ENCODE data around the gene PDIA2.
"Not testable (repeated sequence)": the region's sequence is repeated elsewhere in the genome, so short reads cannot be mapped to it uniquely, and the experiment has no call there.

PDIA2 gene

GRCh38 chr16:334164-334832 is 51.3 kb downstream of the PDIA2 start:
- H3K27me3 Mint-ChIP-seq, H3K4me3 Mint-ChIP-seq, DNase-seq, H3K9me3 Mint-ChIP-seq, H3K27ac Mint-ChIP-seq, H3K36me3 Mint-ChIP-seq, CTCF ChIA-PET: not testable (repeated sequence)
- peaks cover 32% of the 10 kb centered on the region for H3K4me1 Mint-ChIP-seq

GRCh38 chr16:334861-335632 is 52.1 kb downstream of the PDIA2 start:
- H3K27ac Mint-ChIP-seq, DNase-seq, H3K4me3 Mint-ChIP-seq, H3K27me3 Mint-ChIP-seq, H3K9me3 Mint-ChIP-seq, CTCF ChIA-PET: not testable (repeated sequence)
- peaks cover 38% of the 10 kb centered on the region for H3K4me1 Mint-ChIP-seq
- peaks cover 12% of the 10 kb centered on the region for H3K36me3 Mint-ChIP-seq

DNA sequence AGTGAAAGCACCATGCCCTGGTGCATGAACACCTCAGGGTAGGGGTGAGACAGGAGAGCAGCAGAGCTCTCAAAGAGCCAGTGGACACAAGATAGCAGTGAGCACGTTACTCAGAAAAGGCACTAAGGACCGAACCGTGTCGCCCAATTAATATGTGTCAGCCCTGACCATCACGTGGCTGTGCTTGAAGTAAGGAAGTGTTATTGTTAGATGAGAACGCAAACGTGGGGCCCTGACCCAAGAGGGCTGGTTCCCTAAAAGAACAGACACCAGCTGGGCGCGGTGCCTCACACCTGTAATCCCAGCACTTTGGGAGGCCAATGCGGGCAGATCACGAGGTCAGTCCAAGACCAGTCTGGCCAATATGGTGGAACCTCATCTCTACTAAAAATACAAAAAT is 53.3 kb downstream of the PDIA2 start:
- peaks cover 38% of the 10 kb centered on the region for H3K4me1 Mint-ChIP-seq
- DNase-seq: no peak
- H3K27ac Mint-ChIP-seq: no peak overlapping the region
- no peaks in the 10 kb centered on the region for H3K27me3 Mint-ChIP-seq
- no peaks in the 10 kb centered on the region for H3K9me3 Mint-ChIP-seq
- H3K36me3 Mint-ChIP-seq: peaks cover 12% of the 10 kb centered on the region
- CTCF ChIA-PET: interaction anchor here (1.1 kb wide), 1 partner anchor 14 kb away, joined by 3 read pairs; no protein-coding TSS in a partner anchor
- H3K4me3 Mint-ChIP-seq: no peak overlapping the region
